Measurements from ENCODE around the gene EMILIN3.

Gene EMILIN3

DNA sequence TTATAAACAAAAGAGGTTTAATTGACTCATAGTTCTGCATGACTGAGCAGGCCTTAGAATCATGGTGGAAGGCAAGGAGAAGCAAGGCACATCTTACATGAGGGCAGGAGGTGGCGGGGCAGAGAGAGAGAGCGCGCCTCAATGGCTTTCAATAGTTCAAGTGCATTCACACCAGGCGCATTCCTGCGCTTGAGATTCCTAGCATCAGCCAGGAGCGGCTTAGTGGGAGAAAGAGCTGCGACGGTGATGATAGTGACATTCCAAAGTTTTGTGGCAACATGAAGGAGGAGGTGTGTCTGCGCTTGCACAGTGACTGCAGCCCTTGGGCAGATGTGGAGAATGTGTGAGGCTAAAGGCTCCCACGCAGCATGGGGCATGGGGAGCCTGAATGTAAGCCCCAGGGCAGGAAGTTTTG, 25.0 kb upstream of the EMILIN3 start:
- no peak for DNase-seq (ENCODE audit: low spot score)

DNA sequence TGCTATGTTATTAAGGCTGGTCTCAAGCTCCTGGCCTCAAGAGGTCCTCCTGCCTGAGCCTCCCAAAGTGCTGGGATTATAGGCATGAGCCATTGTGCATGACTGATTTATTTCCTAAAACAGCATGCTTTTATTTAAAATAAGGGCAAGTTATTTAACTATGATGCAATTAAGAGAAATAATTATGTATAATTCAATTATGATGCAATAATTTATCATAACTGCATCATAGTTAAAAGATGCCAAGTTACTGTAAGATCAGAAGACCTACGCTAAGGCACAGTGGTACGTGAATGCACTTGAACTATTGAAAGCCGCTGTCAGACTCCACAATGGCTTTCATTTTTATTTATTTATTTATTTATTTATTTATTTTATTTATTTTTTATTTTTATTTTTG, 24.3 kb upstream of the EMILIN3 start:
- DNase-seq (ENCODE audit: low spot score), result no peak

DNA sequence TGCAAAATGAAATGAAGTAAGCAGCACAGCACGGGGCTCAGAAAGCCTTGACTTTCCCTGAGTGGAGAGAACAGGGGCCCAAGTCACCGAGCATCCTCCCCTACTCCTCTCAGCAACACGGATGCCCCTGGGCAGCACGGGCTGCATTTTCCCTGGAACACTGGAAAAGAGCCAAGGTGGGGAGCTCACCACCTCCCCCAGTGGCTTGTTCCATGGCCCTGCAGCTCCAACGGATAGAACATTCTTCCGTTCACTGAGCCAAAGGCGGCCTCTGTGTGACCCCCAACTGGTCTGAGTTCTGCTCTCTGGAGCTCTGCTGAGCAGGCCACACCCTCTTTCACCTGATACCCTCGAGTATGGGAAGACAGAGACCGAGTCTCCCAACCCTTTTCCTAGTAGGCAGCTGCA, 20.8 kb upstream of the EMILIN3 start:
- DNase-seq (ENCODE audit: low spot score), result no peak

DNA sequence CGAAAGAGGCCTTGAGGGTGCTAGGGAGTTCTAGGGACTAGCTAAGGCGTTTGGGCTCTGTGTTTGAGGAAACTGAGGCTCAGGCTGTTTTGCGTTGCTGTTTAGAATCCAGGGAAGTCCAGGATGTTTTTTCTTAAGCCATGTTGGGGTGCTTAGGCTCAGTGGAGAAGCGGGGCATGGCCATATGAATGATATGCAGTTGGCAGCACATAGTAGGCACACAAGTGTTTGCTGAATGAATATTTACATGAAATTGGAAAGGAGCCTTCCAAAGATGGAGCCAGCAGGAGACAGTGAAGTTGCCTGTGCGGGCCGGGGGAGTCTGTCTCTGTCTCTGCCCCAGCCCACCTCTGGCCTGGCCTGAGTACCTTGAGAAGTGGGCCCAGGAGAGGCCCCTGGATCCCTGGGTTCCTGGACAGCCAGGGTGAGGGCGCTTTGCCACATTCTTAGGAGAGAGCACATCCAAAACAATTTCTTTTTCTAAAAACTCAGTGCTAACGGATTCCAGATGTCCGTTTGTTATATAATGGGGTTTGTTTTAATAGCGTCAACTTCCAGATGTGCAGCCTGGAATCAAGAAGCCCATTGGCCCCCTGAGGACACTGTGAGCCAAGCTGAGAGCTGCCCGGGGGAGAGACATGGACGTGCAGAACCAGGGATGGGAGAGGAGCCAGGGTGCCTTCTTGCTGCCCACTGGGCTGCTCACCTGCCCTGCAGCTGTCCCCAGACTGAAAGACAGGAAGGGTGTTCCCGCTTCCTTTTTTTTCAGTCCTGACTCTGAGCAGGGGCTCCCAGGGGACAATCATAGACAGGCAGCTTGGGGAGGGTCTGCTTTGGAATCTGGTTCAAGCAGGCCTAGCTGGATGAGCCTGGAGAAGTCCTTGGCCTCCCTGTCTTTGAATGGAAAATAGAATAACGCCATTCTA, 20.1 kb upstream of the EMILIN3 start:
- peak; percentile 83 for DNase-seq (ENCODE audit: low spot score)

DNA sequence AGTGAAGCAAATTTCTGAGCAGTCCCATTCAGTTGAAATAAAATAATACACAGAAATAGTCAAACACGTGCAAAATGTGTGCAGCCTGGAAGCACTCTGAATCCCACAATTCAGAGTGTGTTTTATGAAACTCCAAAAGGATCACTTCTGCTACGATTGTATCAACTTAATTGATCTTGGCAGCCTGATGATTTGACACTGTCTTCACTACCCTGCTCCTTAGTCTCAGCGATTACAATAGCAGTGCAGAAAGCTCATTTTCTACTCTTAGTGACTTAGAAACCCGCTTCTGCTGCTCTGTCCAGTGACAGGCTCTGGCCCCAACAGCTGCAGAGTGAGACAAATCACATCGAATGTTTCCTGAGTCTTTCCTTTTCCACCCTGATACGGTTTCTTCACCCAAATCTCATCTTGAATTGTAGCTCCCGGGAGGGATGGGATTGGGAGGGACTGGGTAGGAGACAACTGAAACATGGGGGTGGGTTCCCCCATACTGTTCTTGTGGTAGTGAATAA, 16.2 kb upstream of the EMILIN3 start:
- DNase-seq (ENCODE audit: low spot score), result no peak

DNA sequence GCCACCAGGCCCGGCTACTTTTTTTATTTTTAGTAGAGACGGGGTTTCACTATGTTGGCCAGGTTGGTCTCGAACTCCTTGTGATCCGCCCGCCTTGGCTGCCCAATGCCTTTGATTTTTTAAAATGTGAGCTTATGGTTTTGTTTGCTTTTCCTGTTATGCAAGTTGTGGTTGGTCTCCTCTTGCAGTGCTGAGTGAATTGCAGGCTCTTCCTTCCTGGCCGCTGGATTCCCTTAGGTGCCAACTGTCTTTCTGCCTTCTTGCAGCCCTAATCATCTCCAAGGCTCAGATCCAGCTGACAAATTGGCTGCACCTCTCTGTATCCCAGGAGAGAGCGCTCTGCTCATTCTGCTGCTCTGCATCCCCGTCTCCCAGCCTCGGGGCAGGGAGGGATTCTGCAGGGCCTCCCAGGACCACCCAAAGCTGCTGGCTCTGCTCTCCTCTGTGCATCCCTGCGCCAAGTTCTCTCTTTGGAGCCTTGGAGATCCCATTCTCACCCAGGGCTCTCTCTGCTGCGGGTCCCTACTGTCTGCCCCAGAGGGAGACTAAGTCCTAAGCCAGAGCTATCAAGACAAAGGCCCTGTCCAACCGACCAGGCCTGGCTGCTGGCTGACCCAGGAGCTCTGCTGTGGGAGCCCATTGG, 14.1 kb upstream of the EMILIN3 start:
- DNase-seq (ENCODE audit: low spot score), result no peak

DNA sequence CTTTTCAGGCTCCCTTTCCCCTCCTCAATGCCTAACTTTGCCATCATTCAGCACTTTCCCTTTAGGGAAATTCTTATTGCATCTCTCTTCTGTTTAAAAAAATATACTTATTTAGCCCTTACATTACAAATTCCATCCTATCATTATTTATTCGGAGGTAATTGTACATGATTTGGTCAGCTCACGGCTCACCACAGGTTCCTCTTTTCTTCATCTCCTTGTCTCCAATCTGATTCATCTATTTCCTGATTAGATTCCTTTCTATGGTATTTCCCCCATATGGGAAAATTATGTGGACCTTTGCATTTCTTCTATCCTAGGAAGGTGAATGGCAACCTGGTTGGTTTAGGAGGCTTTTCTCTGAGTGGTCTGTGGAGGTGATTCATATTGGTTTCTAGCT, 12.9 kb upstream of the EMILIN3 start:
- no peak for DNase-seq (ENCODE audit: low spot score)

DNA sequence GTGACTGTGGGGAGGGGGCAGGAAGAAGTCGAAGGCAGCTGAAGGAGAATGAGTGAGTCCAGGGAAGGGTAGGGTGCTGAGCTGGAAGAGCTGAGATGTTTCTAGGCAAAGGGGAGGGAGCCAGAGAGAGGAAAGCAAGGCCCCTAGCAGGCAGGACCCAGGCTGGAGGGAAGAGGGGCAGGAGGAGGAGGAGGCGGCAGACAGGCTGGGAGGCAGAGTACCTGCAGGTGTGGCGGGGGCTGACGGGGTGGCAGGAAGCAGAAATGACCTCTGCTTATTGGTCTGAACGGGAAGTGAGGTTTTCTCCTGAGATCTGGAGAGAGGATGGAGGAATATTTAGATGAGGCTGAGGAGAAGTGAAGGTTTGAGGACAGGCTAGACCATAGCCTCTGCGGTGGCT, 10.7 kb upstream of the EMILIN3 start:
- no peak for DNase-seq (ENCODE audit: low spot score)

DNA sequence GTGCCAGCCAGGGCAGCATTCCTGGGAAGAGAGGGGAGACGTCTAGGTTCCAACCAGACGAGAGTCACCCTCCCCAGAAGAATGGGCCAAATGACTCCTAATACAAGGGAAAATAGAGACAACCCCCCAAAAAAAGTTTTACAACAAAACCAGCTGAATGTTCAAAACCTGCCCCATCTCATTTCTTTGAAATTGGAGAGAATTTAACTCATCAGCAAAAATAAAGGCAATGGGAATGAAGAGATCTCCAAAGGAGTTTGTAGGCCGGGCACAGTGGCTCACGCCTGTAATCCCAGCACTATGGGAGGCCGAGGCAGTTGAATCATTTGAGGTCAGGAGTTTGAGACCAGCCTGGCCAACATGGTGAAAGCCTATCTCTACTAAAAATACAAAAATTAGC, 9.7 kb upstream of the EMILIN3 start:
- DNase-seq (ENCODE audit: low spot score), result no peak

DNA sequence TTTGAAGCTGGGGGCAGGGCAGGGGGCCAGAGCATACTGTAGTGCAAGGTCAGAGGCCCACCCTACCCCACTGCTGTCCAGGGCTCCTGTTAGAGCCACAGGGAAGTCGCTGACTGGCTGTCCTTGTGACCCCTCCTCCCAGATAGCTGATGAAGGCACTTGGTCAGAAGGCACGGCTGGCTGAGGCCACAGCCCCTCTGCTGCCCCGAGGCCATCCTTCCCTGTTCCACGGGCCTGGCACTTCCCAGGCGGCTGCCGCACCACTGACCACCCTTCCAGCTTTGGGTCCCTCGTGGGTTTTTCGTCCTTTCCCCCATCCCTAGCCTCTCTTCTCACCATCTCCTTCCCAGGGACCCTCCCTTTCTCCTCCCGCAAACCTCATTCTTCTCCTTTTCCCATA, 9.2 kb upstream of the EMILIN3 start:
- no peak for DNase-seq (ENCODE audit: low spot score)

DNA sequence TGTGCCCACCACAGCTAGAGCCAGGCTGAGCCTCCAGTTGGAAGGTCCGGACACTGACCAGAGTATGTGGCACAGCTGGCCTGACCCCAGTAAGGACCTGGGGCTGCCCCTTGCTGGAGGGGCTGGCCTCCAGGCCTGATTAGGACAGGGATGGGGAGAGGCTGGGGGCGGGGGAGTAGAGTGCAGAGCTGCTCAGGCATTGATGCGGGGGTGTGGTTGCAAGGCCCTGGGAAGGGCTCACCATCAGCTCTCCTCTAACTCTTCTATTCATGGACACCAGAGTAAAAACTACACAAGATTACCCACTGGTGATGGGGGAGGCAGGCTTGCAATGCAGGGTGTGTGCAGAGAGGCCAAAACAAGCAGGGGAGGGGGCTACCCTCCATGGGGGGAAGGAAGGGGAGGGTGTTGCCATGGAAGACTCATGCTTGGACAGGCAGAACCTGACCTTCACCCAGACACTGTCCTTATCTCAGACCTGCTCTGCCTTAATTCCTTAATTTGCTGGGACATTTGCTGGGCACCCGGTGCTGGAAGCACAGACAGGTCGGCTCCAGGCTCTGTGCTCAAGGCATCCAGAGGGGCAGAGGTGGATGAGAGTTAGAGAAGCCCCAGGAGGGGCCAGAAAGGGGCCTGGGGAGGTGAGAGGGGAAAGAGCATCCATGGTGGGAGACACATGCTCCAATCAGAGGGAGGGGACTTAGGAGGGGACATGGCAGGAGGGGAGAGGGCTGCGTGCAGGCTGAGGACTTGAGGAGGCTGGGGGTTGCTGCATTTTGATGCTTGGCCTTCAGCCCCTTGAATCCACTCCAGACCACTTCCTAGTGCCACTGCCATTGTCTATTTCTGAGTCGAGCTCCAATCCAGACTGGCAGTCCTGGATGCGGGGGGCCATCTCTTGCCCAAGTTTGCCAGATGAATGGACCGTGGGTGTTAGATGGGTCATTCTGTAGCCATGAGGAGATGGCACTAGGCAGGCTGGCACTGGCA, 7.6 kb upstream of the EMILIN3 start:
- DNase-seq (ENCODE audit: low spot score), result no peak

DNA sequence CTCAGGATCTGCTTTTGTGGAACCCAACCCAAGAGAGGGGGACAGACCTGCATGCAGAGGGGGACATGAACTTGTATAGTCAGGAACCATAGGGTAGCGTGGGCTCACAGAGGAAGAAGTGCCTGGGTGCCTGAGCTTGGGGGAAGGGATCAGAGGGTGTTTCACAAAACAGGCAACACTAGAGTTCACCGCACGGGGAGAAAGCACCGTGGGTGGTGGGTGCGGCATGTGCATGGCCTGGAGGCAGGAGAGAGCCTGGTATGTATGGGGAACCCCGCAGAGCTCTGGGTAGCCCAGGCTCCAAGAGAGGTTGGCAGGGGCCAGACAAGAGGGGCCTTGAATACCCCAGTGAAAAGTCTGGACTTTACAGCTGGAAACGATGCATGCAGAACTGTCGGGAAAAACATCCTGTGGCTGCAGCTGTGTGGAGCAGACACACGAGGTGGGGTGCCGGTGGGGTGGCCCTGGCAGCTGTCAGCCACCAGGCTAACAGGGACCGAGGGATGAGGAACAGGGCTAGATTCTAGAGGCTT, 6.7 kb upstream of the EMILIN3 start:
- DNase-seq (ENCODE audit: low spot score), result no peak

DNA sequence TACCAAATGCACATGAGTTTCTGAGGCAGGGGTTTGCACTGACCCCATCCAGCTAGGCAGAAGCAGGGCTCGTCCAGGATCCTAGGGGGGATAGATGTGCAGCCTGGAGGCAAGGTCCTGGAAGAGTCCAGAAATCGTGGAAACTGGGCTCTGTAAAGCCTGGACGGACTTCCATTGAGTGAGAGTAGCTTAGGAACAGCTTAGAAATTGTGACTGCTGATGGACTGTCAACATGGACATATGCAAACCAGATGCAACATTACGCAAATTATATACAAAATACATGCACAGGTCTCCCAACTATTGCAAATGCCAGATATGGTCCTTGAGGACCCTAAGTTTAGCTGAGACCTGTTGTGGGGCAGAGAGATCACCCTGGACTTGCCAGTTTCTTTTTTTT, 4.8 kb upstream of the EMILIN3 start:
- DNase-seq (ENCODE audit: low spot score), result no peak

DNA sequence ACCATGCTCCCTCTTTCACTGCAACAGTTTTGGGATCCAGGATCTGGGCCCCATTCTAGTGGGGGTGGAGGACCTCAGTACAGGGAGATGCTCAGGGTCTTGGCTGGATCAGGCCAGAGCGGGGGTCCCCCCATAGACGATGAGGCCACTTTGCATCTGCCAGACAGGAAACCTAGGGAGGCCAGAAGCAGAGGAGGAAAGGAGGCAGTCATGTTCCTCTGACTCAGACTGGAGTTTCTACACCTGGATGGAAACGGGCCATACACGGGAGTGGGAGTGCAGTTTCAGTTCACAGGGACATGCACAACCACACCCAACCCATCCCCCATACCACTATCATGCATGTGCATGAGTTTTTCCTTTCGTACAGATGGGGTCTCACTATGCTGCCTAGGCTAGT, 3.6 kb upstream of the EMILIN3 start:
- DNase-seq (ENCODE audit: low spot score), result no peak

DNA sequence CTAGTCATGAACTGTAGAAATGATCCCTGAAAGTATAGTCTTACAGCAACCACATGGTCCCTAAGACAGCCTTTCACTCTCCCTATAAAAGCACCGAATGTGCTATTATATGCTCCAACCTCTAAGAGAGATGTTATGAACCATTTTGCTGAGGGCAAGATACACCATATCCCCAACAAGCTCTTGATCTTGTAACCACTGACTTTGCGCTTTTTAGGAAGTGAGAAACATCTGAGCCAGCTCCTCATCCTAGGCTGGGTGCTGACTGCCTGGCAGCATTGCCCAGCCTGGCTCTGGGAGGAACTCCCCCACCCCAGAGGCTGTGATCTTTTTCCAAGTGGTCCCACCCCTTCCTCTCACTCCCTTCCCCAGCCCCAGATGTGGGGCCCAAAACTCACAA, 3.1 kb upstream of the EMILIN3 start:
- no peak for DNase-seq (ENCODE audit: low spot score)

DNA sequence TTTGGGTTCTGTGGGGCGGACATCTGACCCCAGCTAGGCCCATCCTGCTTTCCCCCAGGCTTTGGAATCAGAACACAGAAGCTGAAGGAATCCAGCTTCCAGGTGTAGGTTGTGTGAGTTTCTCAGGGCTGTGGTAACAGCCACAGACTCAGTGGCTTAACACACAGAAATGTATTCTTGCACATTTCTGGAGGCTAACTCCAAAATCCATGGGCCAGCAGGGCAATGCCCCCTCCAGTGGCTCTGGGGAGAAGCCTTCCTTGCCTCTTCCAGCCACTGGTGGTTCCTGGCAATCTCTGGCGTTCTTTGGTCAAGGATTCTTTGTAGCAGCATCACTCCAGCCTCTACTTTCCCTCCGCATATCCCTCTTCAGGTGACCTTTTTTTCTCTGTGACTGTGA, 1.3 kb upstream of the EMILIN3 start:
- no peak for DNase-seq (ENCODE audit: low spot score)

DNA sequence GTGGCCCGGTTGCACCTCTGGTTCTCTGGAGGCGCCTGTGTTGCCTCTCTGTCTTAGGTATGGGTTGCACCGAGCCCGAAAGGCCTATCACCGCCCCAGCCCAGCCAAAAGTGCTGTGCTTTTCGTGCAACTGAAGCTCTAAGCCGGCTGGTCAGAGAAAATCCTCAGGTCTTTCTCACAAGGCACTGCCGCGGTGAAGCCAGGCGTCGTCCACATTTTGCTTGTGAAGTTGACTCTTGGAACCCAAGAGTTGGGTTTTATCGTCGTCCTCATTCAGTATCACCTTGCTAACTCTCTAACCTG, 726 bp upstream of the EMILIN3 start:
- DNase-seq (ENCODE audit: low spot score), result no peak

DNA sequence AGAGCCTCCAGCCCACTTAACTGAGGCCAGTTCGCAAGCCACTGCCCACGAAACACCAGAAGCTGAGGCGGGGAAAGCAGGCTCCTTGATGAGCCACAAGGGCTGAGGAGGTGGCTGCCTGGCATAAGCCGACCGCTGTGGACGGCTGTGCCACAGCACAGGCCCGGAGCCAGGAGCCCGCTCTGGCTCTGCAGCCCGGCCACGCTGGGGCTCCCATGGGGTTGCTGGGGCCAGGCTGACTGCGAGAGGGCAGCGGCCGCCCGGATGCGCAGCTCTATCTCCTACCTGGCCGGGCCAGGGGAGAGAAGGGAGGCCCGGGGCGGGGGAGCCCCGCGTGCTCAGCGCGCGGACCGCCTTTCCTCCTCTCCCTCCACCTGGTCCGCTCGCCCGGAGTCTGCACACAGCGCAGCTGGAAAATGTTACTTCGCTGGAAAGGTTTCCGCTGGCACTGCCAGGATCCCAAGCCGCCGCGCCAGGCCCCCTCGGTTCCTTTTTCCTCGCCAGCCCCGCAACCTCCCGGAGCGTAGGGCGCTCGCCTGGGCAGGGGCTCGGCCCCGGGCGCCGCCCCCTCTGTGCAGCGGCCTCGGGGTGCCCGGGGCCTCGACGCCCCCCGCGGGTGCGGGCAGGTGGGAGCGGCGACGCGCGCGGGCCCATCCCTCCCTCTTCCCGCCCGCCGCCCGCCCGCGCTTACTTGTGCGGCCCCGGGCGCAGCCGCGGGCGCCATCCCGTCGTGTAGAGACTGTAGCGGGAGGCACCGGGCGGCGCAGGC, 657 bp downstream of the EMILIN3 start:
- no peak for DNase-seq (ENCODE audit: low spot score)

DNA sequence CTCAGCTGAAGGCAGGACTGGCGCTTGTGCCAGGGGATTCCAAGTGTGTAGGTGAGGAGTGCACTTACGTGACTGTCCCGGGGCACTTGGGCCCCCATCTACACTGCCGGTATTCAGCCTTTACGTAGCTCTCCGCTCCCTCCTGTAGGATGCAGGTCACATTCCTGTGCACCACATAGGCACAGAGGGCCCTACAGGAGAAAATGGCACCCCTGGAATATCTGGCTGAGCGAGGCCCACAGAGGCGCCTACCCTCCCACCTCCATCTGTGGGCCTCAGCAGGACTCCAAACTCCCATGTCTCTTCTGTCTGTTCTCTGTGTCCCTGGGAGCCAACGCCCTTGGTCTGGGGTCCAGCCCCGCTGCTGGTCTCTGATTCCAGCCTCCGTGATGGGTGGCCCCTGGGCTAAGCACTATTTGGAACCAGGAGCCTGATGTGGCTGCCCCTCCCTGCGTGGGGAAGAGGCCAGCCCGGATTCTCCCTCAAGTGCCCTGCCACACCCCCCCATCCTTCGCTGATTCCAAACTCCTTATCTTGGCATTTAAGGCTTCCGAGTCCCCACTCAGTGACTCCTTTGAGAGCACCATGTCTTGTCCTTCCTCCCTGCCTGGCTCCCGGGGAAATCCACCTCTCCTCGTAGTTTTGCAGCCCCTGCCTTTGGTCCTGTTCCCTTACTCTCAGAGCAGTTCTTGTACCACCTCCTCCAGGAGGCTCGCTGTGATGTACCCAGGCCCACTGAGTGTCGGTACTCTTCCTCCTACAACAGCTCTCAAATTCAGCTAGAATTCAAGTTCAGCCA, 1.5 kb downstream of the EMILIN3 start:
- no peak for DNase-seq (ENCODE audit: low spot score)

DNA sequence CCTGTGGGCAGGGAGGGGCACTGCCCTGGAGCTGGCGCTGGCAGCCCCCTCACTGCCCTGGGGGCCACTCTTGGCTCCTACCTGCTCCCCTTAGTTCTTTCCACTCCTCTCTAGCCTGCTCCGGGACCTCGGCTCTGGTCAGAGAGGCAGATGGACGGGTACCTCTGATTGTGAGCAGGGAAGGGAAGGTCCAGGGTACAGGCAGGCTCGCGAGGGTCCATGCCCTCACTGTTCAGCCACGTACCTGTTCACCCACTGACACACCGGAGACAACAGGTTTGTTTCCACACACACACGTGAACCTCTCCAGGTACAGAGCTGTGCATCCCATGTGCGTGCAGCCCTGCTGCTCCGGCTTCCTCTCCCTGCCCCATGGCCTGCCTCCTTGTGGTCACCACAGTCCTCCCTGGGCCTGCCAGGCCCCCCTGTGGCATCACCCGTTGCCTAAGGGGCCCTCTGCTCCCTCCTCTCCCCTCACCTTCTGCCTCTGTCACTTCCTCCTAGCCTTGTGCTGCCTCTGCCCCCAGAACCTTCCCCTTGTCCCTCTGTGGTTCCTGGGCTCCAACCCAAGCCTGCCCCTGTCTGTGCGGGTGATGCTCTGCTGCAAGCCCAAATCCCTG, 2.3 kb downstream of the EMILIN3 start:
- no peak for DNase-seq (ENCODE audit: low spot score)
